Mesenchymal stem cell (in vitro differentiated cells and primary cell): Measurements from ENCODE around the gene MAN1B1.
A peak's percentile ranks its signal among the peaks of the same experiment; 100 is the strongest.

Source experiments
- DNase-seq: peaks from one replicate; pipeline ENCODE4 v3.0.0-alpha.2; 2013
- H2AFZ ChIP-seq: one replicate; pipeline ENCODE4 v1.6.1; 2013; ENCODE audit warnings: low read depth, mild to moderate bottlenecking, control low read depth, inconsistent platforms, low read length, moderate library complexity
- H2AK5ac ChIP-seq: 2 replicates; pipeline ENCODE4 v1.6.1; 2013; ENCODE audit warnings: low read length, moderate library complexity, mild to moderate bottlenecking, inconsistent platforms; ENCODE audit not compliant: severe bottlenecking
- H2BK120ac ChIP-seq: one replicate; pipeline ENCODE4 v1.6.1; 2013; ENCODE audit warnings: low read depth, mild to moderate bottlenecking, inconsistent platforms, low read length, moderate library complexity
- H2BK12ac ChIP-seq, 2 experiments: one replicate each; pipeline ENCODE4 v1.6.1; 2013; ENCODE audit warnings: inconsistent platforms in 2 of 2, low read length in 2 of 2, mild to moderate bottlenecking in 2 of 2, moderate library complexity in 2 of 2, control low read depth in 1 of 2
- H2BK15ac ChIP-seq: one replicate; pipeline ENCODE4 v1.6.1; 2013; ENCODE audit warnings: mild to moderate bottlenecking, low read depth, inconsistent platforms; ENCODE audit not compliant: poor library complexity, severe bottlenecking
- H2BK5ac ChIP-seq: 2 replicates; pipeline ENCODE4 v1.6.1; 2013; ENCODE audit warnings: low read depth, mild to moderate bottlenecking, low read length, control low read depth, inconsistent platforms; ENCODE audit not compliant: poor library complexity, severe bottlenecking
- H3K14ac ChIP-seq, 2 experiments: one replicate each; pipeline ENCODE4 v1.6.1; 2013; ENCODE audit warnings: inconsistent platforms in 2 of 2, low read length in 2 of 2, control low read depth in 1 of 2, mild to moderate bottlenecking in 1 of 2, moderate library complexity in 1 of 2
- H3K18ac ChIP-seq, 2 experiments: one replicate each; pipeline ENCODE4 v1.6.1; 2013; ENCODE audit warnings: inconsistent platforms in 2 of 2, low read length in 2 of 2, control low read depth in 1 of 2, low read depth in 1 of 2, mild to moderate bottlenecking in 1 of 2
- H3K23ac ChIP-seq, 2 experiments: one replicate each; pipeline ENCODE4 v1.6.1; 2013; ENCODE audit warnings: inconsistent platforms in 2 of 2, low read length in 2 of 2, mild to moderate bottlenecking in 2 of 2, moderate library complexity in 2 of 2, control low read depth in 1 of 2
- H3K27ac ChIP-seq: 2 replicates; pipeline ENCODE4 v1.5.1; 2013; ENCODE audit warnings: mild to moderate bottlenecking, moderate library complexity, low read length, control low read depth, inconsistent platforms; ENCODE audit not compliant: poor library complexity, severe bottlenecking
- H3K27me3 ChIP-seq, 2 experiments: 2 replicates each; pipeline versions ENCODE4 v1.6.1 to v1.7.0; 2013; ENCODE audit warnings: low read length in 2 of 2, mild to moderate bottlenecking in 2 of 2, moderate library complexity in 2 of 2, control low read depth in 1 of 2, inconsistent platforms in 1 of 2; ENCODE audit not compliant: control insufficient read depth in 1 of 2, insufficient read depth in 1 of 2
- H3K36me3 ChIP-seq, 2 experiments: 2 replicates each; pipeline versions ENCODE4 v1.6.1 to v1.7.0; 2013; ENCODE audit warnings: low read length in 2 of 2, control low read depth in 1 of 2, inconsistent platforms in 1 of 2, low read depth in 1 of 2, mild to moderate bottlenecking in 1 of 2; ENCODE audit not compliant: insufficient read depth in 2 of 2, control insufficient read depth in 1 of 2
- H3K4ac ChIP-seq, 2 experiments: one replicate each; pipeline ENCODE4 v1.6.1; 2013; ENCODE audit warnings: inconsistent platforms in 2 of 2, low read length in 2 of 2, mild to moderate bottlenecking in 2 of 2, moderate library complexity in 2 of 2, control low read depth in 1 of 2, low read depth in 1 of 2
- H3K4me1 ChIP-seq: 2 replicates; pipeline ENCODE4 v1.6.1; 2013; ENCODE audit warnings: low read depth, low read length, control low read depth; ENCODE audit not compliant: control insufficient read depth, insufficient read depth
- H3K4me2 ChIP-seq: 2 replicates; pipeline ENCODE4 v1.6.1; 2013; ENCODE audit warnings: low read length, mild to moderate bottlenecking, inconsistent platforms; ENCODE audit not compliant: poor library complexity, severe bottlenecking
- H3K4me3 ChIP-seq, 2 experiments: 2 replicates each; pipeline versions ENCODE4 v1.5.1 to v1.7.0; 2013; ENCODE audit warnings: low read length in 2 of 2, mild to moderate bottlenecking in 2 of 2, control low read depth in 1 of 2, low read depth in 1 of 2; ENCODE audit not compliant: insufficient read depth in 1 of 2
- H3K79me1 ChIP-seq: replicated peaks from 2 replicates; pipeline ENCODE4 v1.6.1; 2013; ENCODE audit warnings: mild to moderate bottlenecking, control low read depth, low read length, inconsistent platforms; ENCODE audit not compliant: poor library complexity, severe bottlenecking
- H3K9ac ChIP-seq: 2 replicates; pipeline ENCODE4 v1.7.0; 2013; ENCODE audit warnings: mild to moderate bottlenecking, low read length, moderate library complexity
- H3K9me3 ChIP-seq: 2 replicates; pipeline ENCODE4 v1.7.0; 2013; ENCODE audit warnings: mild to moderate bottlenecking, low read length; ENCODE audit not compliant: control insufficient read depth
- H4K8ac ChIP-seq: one replicate; pipeline ENCODE4 v1.6.1; 2013; ENCODE audit warnings: inconsistent platforms, mild to moderate bottlenecking, low read length, moderate library complexity
- H4K91ac ChIP-seq: one replicate; pipeline ENCODE4 v1.6.1; 2013; ENCODE audit warnings: mild to moderate bottlenecking, low read length, inconsistent platforms
- WGBS: methylation state at CpG from one replicate; pipeline ENCODE4 v1.1.7; 2013; ENCODE audit warnings: mixed read lengths; 5-methylcytosine and 5-hydroxymethylcytosine counted together

Gene MAN1B1

GRCh38 chr9:137039611-137040366 is 47.0 kb upstream of the MAN1B1 start:
- Histone ChIP-seq H3K27ac (no peak overlapping the region), H3K9me3 (no peaks in the 10 kb centered on the region), H4K8ac (no peak overlapping the region), H3K18ac (no peak overlapping the region), H3K79me1 (no peaks in the 10 kb centered on the region), H2BK120ac (no peak overlapping the region), H2AFZ (no peak overlapping the region), H2BK12ac (no peak overlapping the region), H3K23ac (no peak overlapping the region), H3K4ac (no peak overlapping the region), H3K4me3 (no peak overlapping the region), H2AK5ac (no peak overlapping the region), H3K36me3 (peaks cover 20 to 45% of the 10 kb centered on the region in 2 experiments), H3K4me1 (peaks cover 11% of the 10 kb centered on the region), H3K4me2 (no peak overlapping the region), H3K27me3 (peaks cover 0 to 17% of the 10 kb centered on the region in 2 experiments), H4K91ac (no peak overlapping the region), H3K14ac (no peak overlapping the region), H2BK5ac (no peak overlapping the region), H2BK15ac (no peak overlapping the region), H3K9ac (no peak overlapping the region)
- DNase-seq, result no peak
- 87% methylated on average over 26 of the region's 32 CpGs for WGBS

DNA sequence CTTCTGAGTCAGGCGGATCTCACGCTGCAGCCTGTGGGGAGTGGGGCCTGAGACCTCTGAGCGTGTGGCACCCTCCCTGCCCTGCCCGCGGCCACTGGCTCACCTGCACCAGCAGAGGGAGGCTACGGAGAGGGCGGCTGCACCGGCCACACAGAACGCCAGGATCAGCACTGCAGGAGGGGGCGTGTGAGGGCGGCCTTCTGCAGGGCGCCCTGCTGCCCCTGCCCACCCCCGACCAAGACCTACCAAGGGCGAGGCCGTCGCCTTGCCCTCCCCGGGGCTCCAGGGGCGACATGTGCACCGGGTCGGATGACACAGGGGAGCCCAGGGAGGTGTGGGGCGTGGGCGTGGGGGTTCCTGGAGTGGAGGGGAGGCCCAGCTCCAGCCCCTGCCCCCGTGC is 46.2 kb upstream of the MAN1B1 start:
- H3K9me3 ChIP-seq, result no peaks in the 10 kb centered on the region
- H3K23ac ChIP-seq, result no peak overlapping the region
- H3K4me1 ChIP-seq, result peaks cover 16% of the 10 kb centered on the region
- H3K36me3 ChIP-seq, result peaks cover 20 to 45% of the 10 kb centered on the region in 2 experiments
- H3K4ac ChIP-seq, result no peak overlapping the region
- H3K14ac ChIP-seq, result no peak overlapping the region
- no peak overlapping the region for H4K8ac ChIP-seq
- no peak overlapping the region for H3K9ac ChIP-seq
- no peak overlapping the region for H2BK5ac ChIP-seq
- H2BK120ac ChIP-seq, result no peak overlapping the region
- H4K91ac ChIP-seq, result peak overlapping the region; percentile 62
- no peak overlapping the region for H3K4me2 ChIP-seq
- H3K4me3 ChIP-seq, result no peak overlapping the region
- no peak overlapping the region for H2AFZ ChIP-seq
- no peak overlapping the region for H3K18ac ChIP-seq
- H3K27ac ChIP-seq, result no peak overlapping the region
- H2BK12ac ChIP-seq, result no peak overlapping the region
- WGBS, result 93% methylated on average over 22 of the region's 23 CpGs
- H2AK5ac ChIP-seq, result no peak overlapping the region
- H2BK15ac ChIP-seq, result no peak overlapping the region
- DNase-seq, result no peak
- H3K79me1 ChIP-seq, result no peaks in the 10 kb centered on the region
- peaks cover 0 to 22% of the 10 kb centered on the region in 2 experiments for H3K27me3 ChIP-seq

GRCh38 chr9:137041124-137041523 is 45.7 kb upstream of the MAN1B1 start:
- Histone ChIP-seq H3K79me1 (no peaks in the 10 kb centered on the region), H3K18ac (no peak overlapping the region), H3K36me3 (peaks cover 20 to 42% of the 10 kb centered on the region in 2 experiments), H3K27ac (no peak overlapping the region), H3K27me3 (peaks cover 0 to 22% of the 10 kb centered on the region in 2 experiments), H4K91ac (no peak overlapping the region), H3K14ac (no peak overlapping the region), H2BK12ac (no peak overlapping the region), H2BK5ac (no peak overlapping the region), H3K4me2 (no peak overlapping the region), H2AK5ac (no peak overlapping the region), H3K4me3 (peak overlapping the region in 1 of 2 experiments; percentile 9), H3K23ac (no peak overlapping the region), H2BK120ac (no peak overlapping the region), H3K9ac (no peak overlapping the region), H3K4ac (no peak overlapping the region), H3K9me3 (no peaks in the 10 kb centered on the region), H4K8ac (no peak overlapping the region), H2AFZ (no peak overlapping the region), H2BK15ac (no peak overlapping the region), H3K4me1 (peaks cover 20% of the 10 kb centered on the region)
- DNase-seq, result no peak
- WGBS, result 87% methylated on average over 13 of the region's 16 CpGs

- Histone ChIP-seq H2AFZ (no peak overlapping the region), H3K18ac (no peak overlapping the region), H3K4me2 (no peak overlapping the region), H2AK5ac (no peak overlapping the region), H2BK12ac (no peak overlapping the region), H3K27ac (no peak overlapping the region), H4K8ac (no peak overlapping the region), H3K79me1 (no peaks in the 10 kb centered on the region), H3K9me3 (no peaks in the 10 kb centered on the region), H4K91ac (no peak overlapping the region), H2BK120ac (no peak overlapping the region), H3K4me1 (peaks cover 23% of the 10 kb centered on the region), H3K14ac (no peak overlapping the region), H3K36me3 (peaks cover 14 to 32% of the 10 kb centered on the region in 2 experiments), H3K9ac (peak overlapping the region; percentile 18), H2BK5ac (no peak overlapping the region), H3K27me3 (peaks cover 13 to 41% of the 10 kb centered on the region in 2 experiments), H3K4ac (no peak overlapping the region), H3K4me3 (no peak overlapping the region), H2BK15ac (no peak overlapping the region), H3K23ac (peak overlapping the region in 1 of 2 experiments; percentile 35)
- DNase-seq, result no peak
- WGBS, result 85% methylated on average over 34 of the region's 36 CpGs
Measured at GRCh38 chr9:137042751-137043727, 43.7 kb upstream of the MAN1B1 start.
